ENCODE results near the gene ALDH1L1. TPM values are rescaled to one million over a fixed set of nuclear protein-coding genes. Genes with fewer than 3 reads are reported as not detected.

Gene ALDH1L1
- total RNA-seq, 1 donor from 2014 or later: not detected

- Mint-ChIP-seq H3K4me1 (ENCODE audit: unreplicated experiment) (peaks cover 2% of the 10 kb centered on the region), H3K4me3 (ENCODE audit: unreplicated experiment) (no peak overlapping the region), H3K9me3 (ENCODE audit: unreplicated experiment) (no peaks in the 10 kb centered on the region), H3K27me3 (ENCODE audit: unreplicated experiment) (peaks cover 7% of the 10 kb centered on the region), H3K27ac (ENCODE audit: unreplicated experiment) (no peak overlapping the region), H3K36me3 (ENCODE audit: low read depth, unreplicated experiment) (no peaks in the 10 kb centered on the region)
- TF ChIP-seq, protein P1, sequence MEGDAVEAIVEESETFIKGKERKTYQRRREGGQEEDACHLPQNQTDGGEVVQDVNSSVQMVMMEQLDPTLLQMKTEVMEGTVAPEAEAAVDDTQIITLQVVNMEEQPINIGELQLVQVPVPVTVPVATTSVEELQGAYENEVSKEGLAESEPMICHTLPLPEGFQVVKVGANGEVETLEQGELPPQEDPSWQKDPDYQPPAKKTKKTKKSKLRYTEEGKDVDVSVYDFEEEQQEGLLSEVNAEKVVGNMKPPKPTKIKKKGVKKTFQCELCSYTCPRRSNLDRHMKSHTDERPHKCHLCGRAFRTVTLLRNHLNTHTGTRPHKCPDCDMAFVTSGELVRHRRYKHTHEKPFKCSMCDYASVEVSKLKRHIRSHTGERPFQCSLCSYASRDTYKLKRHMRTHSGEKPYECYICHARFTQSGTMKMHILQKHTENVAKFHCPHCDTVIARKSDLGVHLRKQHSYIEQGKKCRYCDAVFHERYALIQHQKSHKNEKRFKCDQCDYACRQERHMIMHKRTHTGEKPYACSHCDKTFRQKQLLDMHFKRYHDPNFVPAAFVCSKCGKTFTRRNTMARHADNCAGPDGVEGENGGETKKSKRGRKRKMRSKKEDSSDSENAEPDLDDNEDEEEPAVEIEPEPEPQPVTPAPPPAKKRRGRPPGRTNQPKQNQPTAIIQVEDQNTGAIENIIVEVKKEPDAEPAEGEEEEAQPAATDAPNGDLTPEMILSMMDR (IDR thresholded peaks at IDR 0.05; ENCODE audit: unreplicated experiment): no peak
- DNase-seq (ENCODE audit: low spot score): no peak
Observed at GRCh38 chr3:126208606-126209256, 28.3 kb upstream of the ALDH1L1 start.

DNA sequence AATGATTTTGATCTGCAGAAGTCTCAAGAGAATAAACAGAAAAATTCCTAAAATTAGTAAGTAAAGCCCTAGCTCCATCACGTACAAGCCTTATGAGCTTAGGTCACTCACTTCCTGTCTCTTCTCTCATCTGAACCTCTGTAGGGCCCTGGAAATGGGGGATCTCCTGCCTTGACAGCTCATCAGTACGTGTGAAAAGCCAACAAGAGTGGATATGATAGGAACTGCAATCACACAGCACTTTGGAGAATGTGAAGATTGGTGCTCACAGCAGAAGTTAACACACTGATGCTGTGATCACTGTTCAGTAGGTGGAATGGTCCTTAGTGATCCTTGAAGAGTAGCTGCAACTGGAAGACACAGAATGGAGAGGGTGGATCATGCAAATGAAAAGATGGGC lies 27.8 kb upstream of the ALDH1L1 start:
- Mint-ChIP-seq H3K4me1 (ENCODE audit: unreplicated experiment) (no peaks in the 10 kb centered on the region), H3K36me3 (ENCODE audit: low read depth, unreplicated experiment) (no peaks in the 10 kb centered on the region), H3K4me3 (ENCODE audit: unreplicated experiment) (no peak overlapping the region), H3K27me3 (ENCODE audit: unreplicated experiment) (peaks cover 4% of the 10 kb centered on the region), H3K9me3 (ENCODE audit: unreplicated experiment) (no peaks in the 10 kb centered on the region), H3K27ac (ENCODE audit: unreplicated experiment) (no peak overlapping the region)
- TF ChIP-seq, protein P1 (IDR thresholded peaks at IDR 0.05; ENCODE audit: unreplicated experiment): no peak
- DNase-seq (ENCODE audit: low spot score): no peak

- Mint-ChIP-seq H3K4me1 (ENCODE audit: unreplicated experiment) (no peaks in the 10 kb centered on the region), H3K27me3 (ENCODE audit: unreplicated experiment) (peaks cover 4% of the 10 kb centered on the region), H3K36me3 (ENCODE audit: low read depth, unreplicated experiment) (no peaks in the 10 kb centered on the region), H3K9me3 (ENCODE audit: unreplicated experiment) (no peaks in the 10 kb centered on the region), H3K4me3 (ENCODE audit: unreplicated experiment) (no peak overlapping the region), H3K27ac (ENCODE audit: unreplicated experiment) (no peak overlapping the region)
- no peak for DNase-seq (ENCODE audit: low spot score)
- TF ChIP-seq, protein P1 (IDR thresholded peaks at IDR 0.05; ENCODE audit: unreplicated experiment): no peak
Observed at GRCh38 chr3:126207166-126207565, 26.8 kb upstream of the ALDH1L1 start.

DNA sequence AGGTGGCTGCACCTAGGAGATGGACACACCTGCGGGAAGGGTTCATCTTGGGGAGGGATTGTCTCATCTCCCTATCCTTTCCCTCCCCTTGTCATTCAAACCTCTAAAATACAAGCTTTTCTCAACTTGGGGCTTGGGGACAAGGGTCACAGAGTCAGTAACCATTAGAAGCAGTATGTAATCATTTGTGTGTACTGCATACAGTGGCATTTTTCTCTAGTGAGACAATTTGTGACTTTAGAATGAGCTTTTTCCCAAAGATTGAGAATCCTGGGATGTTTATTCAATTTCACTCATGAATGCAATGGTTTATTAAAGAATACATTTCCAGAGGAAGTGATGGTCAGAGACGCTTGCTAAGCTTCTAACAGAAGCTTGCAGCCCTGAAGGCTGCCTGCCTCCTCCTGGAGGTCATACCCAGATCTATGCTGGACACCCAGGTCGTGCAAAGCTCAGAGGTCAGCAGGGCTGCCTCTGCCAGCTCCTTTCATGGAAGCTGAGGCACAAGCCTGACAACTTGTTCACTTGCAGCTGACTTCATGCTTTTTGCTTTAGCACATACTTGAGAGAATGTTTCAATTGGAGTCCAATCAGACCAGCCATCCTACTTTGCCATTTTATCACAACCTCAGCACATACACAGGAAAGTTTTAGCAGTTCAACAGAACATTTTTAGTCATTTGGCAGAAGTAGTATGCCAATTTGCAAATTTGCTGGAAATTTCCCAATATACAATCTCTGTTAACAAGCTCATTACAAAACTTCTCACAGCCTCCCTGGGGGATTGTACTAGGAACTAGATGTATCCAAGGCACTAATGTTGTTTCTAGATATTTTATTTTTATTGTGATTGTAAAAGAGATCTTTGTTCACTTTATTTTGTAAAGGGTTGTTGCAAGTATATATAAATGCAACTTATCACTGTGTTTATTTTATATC lies 25.6 kb upstream of the ALDH1L1 start:
- DNase-seq (ENCODE audit: low spot score): no peak
- TF ChIP-seq, protein P1 (IDR thresholded peaks at IDR 0.05; ENCODE audit: unreplicated experiment): no peak
- H3K27ac Mint-ChIP-seq (ENCODE audit: unreplicated experiment): no peak overlapping the region
- H3K9me3 Mint-ChIP-seq (ENCODE audit: unreplicated experiment): no peaks in the 10 kb centered on the region
- no peaks in the 10 kb centered on the region for H3K36me3 Mint-ChIP-seq (ENCODE audit: low read depth, unreplicated experiment)
- no peak overlapping the region for H3K4me3 Mint-ChIP-seq (ENCODE audit: unreplicated experiment)
- no peaks in the 10 kb centered on the region for H3K4me1 Mint-ChIP-seq (ENCODE audit: unreplicated experiment)
- peaks cover 2% of the 10 kb centered on the region for H3K27me3 Mint-ChIP-seq (ENCODE audit: unreplicated experiment)

- Mint-ChIP-seq H3K27me3 (ENCODE audit: unreplicated experiment) (no peaks in the 10 kb centered on the region), H3K9me3 (ENCODE audit: unreplicated experiment) (no peaks in the 10 kb centered on the region), H3K36me3 (ENCODE audit: low read depth, unreplicated experiment) (no peaks in the 10 kb centered on the region), H3K27ac (ENCODE audit: unreplicated experiment) (no peak overlapping the region), H3K4me1 (ENCODE audit: unreplicated experiment) (no peaks in the 10 kb centered on the region), H3K4me3 (ENCODE audit: unreplicated experiment) (no peak overlapping the region)
- no peak for DNase-seq (ENCODE audit: low spot score)
- TF ChIP-seq, protein P1 (IDR thresholded peaks at IDR 0.05; ENCODE audit: unreplicated experiment): no peak
Observed at GRCh38 chr3:126202680-126203079, 22.3 kb upstream of the ALDH1L1 start.

Data from endothelial cell (in vitro differentiated cells).